CD4-positive, alpha-beta T cell (primary cell): Measurements from ENCODE around the gene HAGH. TPM values are rescaled to one million over a fixed set of nuclear protein-coding genes. Genes with fewer than 3 reads are reported as not detected.
A peak's percentile ranks its signal among the peaks of the same experiment; 100 is the strongest.

Experiments used
- ATAC-seq: fragments of 200-7000 bp; cut with Tn5 transposase; one replicate; pipeline ENCODE4 v1.10.0; 2022; ENCODE audit warnings: mild to moderate bottlenecking; ENCODE audit not compliant: poor library complexity
- CTCF ChIA-PET: fragments of 350-600 bp; sonication (Branson Sonifier 250); formaldehyde crosslinking; loops from one replicate; lab custom pipeline; 2021; ENCODE audit warnings: antibody characterized with exemption, inconsistent platforms; lab: Charles Lee
- POLR2A ChIA-PET: fragments of 350-600 bp; sonication (Branson Sonifier 250); formaldehyde crosslinking; loops from one replicate; lab custom pipeline; 2021; ENCODE audit warnings: antibody characterized with exemption, inconsistent platforms; lab: Charles Lee
- DNase-seq, 14 experiments: peaks; one replicate each; pipeline ENCODE4 v3.0.0-alpha.2; 2013 to 2020; ENCODE audit warnings: mixed read lengths in 2 of 14
- H3K27ac ChIP-seq, 2 donors: one replicate each; pipeline versions ENCODE4 v1.5.1 to v1.7.0; 2013; ENCODE audit warnings: low read length in 2 of 2, low read depth in 1 of 2, mild to moderate bottlenecking in 1 of 2
- H3K27me3 ChIP-seq, 2 experiments: 1 replicate in 1 of 2; 2 replicates in 1 of 2; pipeline versions ENCODE4 v1.6.1 to v1.7.0; 2013; ENCODE audit warnings: low read length in 2 of 2, control low read depth in 1 of 2, mild to moderate bottlenecking in 1 of 2, moderate library complexity in 1 of 2; ENCODE audit not compliant: insufficient read depth in 2 of 2, control insufficient read depth in 1 of 2
- H3K36me3 ChIP-seq: one replicate; pipeline ENCODE4 v1.6.1; 2013; ENCODE audit warnings: low read length, control low read depth; ENCODE audit not compliant: insufficient read depth
- H3K4me1 ChIP-seq: one replicate; pipeline ENCODE4 v1.6.1; 2013; ENCODE audit warnings: low read length, control low read depth; ENCODE audit not compliant: insufficient read depth
- H3K4me3 ChIP-seq: one replicate; pipeline ENCODE4 v1.5.1; 2013; ENCODE audit warnings: mild to moderate bottlenecking, low read length, moderate library complexity
- H3K9me3 ChIP-seq, 2 experiments: 1 replicate in 1 of 2; 2 replicates in 1 of 2; pipeline versions ENCODE4 v1.6.1 to v1.7.0; 2013; ENCODE audit warnings: low read length in 2 of 2, mild to moderate bottlenecking in 2 of 2, control low read depth in 1 of 2, moderate library complexity in 1 of 2; ENCODE audit not compliant: control insufficient read depth in 1 of 2, insufficient read depth in 1 of 2
- H3K27ac Mint-ChIP-seq: one replicate; pipeline ENCODE4 v1.8.0; 2020; ENCODE audit warnings: mixed read lengths
- H3K27me3 Mint-ChIP-seq: one replicate; pipeline ENCODE4 v1.8.0; 2021; ENCODE audit warnings: mixed read lengths
- H3K36me3 Mint-ChIP-seq: one replicate; pipeline ENCODE4 v1.8.0; 2021; ENCODE audit warnings: low read depth, mixed read lengths
- H3K4me1 Mint-ChIP-seq: one replicate; pipeline ENCODE4 v1.8.0; 2021; ENCODE audit warnings: low read depth, mixed read lengths
- H3K4me3 Mint-ChIP-seq: one replicate; pipeline ENCODE4 v1.8.0; 2020; ENCODE audit warnings: mild to moderate bottlenecking, mixed read lengths
- H3K9me3 Mint-ChIP-seq: one replicate; pipeline ENCODE4 v1.8.0; 2020; ENCODE audit warnings: mixed read lengths
- intact Hi-C, 2 experiments: fragments of 100-400 bp; cut with DNase I in 1 of 2; cut with micrococcal nuclease in 1 of 2; formaldehyde crosslinking; loops; one replicate each; pipeline versions ENCODE4 v1.15.1 to v1.9.0; 2023 to 2025; cut with DNase I, micrococcal nuclease
- total RNA-seq, 174 experiments: library from RNA in 2 of 174; stranded (reverse) in 2 of 174; gene quantifications; one replicate each; pipeline ENCODE4 v1.2.3 and lab custom pipeline; 2021 to 2026
- TF ChIP-seq, protein P1 (sequence below): fragments of 200-600 bp; IDR thresholded peaks from one replicate; pipeline ENCODE4 v1.8.0; 2022; ENCODE audit warnings: antibody characterized with exemption, mild to moderate bottlenecking

Gene HAGH
- total RNA-seq, 2 experiments from 2014 or later, result 20.9 to 22.7 TPM

DNA sequence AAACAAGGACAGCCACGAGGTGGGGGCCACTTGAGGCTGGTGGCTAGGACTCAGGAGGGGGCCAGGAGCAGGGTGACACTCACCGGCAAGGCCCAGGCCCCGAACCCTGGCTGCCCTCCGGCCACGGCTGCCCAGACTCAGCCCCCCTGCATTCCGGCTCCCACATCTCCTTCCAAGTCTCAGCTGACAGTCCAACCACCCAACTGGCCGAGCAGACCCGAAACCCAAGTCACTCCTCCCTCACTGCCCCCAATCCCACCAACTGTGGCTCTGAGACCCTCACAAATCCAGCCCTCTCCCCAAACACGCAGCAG is 9.4 kb downstream of the HAGH start:
- Mint-ChIP-seq H3K4me1 (peaks cover 6% of the 10 kb centered on the region), H3K9me3 (no peaks in the 10 kb centered on the region), H3K27ac (no peak overlapping the region), H3K4me3 (no peak overlapping the region), H3K36me3 (peaks cover 38% of the 10 kb centered on the region), H3K27me3 (no peaks in the 10 kb centered on the region)
- intact Hi-C loops, result no loop called here
- TF ChIP-seq, protein P1, sequence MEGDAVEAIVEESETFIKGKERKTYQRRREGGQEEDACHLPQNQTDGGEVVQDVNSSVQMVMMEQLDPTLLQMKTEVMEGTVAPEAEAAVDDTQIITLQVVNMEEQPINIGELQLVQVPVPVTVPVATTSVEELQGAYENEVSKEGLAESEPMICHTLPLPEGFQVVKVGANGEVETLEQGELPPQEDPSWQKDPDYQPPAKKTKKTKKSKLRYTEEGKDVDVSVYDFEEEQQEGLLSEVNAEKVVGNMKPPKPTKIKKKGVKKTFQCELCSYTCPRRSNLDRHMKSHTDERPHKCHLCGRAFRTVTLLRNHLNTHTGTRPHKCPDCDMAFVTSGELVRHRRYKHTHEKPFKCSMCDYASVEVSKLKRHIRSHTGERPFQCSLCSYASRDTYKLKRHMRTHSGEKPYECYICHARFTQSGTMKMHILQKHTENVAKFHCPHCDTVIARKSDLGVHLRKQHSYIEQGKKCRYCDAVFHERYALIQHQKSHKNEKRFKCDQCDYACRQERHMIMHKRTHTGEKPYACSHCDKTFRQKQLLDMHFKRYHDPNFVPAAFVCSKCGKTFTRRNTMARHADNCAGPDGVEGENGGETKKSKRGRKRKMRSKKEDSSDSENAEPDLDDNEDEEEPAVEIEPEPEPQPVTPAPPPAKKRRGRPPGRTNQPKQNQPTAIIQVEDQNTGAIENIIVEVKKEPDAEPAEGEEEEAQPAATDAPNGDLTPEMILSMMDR, result no peak
- no peak overlapping the region for H3K27ac ChIP-seq
- CTCF ChIA-PET, result no interaction called here
- no peak overlapping the region for H3K4me3 ChIP-seq
- no peaks in the 10 kb centered on the region for H3K9me3 ChIP-seq
- H3K4me1 ChIP-seq, result peaks cover 8% of the 10 kb centered on the region
- DNase-seq (peak in 1 of 14 experiments; percentile 22), ATAC-seq (no peak)
- peaks cover 68% of the 10 kb centered on the region for H3K36me3 ChIP-seq
- H3K27me3 ChIP-seq, result no peaks in the 10 kb centered on the region
- POLR2A ChIA-PET, result no interaction called here

- H3K27ac Mint-ChIP-seq, result no peak overlapping the region
- no peak overlapping the region for H3K27ac ChIP-seq
- intact Hi-C loops, result no loop called here
- H3K4me3 ChIP-seq, result no peak overlapping the region
- no peaks in the 10 kb centered on the region for H3K27me3 ChIP-seq
- ATAC-seq (no peak), DNase-seq (no peak)
- H3K4me1 ChIP-seq, result peaks cover 3% of the 10 kb centered on the region
- no peak overlapping the region for H3K4me3 Mint-ChIP-seq
- H3K9me3 Mint-ChIP-seq, result no peaks in the 10 kb centered on the region
- ChIA-PET CTCF (no interaction called here), POLR2A (no interaction called here)
- peaks cover 64% of the 10 kb centered on the region for H3K36me3 ChIP-seq
- no peaks in the 10 kb centered on the region for H3K9me3 ChIP-seq
- no peaks in the 10 kb centered on the region for H3K27me3 Mint-ChIP-seq
- TF ChIP-seq, protein P1, result no peak
- peaks cover 38% of the 10 kb centered on the region for H3K36me3 Mint-ChIP-seq
- H3K4me1 Mint-ChIP-seq, result peaks cover 6% of the 10 kb centered on the region
Measured at GRCh38 chr16:1816396-1817275, 10.0 kb downstream of the HAGH start.

DNA sequence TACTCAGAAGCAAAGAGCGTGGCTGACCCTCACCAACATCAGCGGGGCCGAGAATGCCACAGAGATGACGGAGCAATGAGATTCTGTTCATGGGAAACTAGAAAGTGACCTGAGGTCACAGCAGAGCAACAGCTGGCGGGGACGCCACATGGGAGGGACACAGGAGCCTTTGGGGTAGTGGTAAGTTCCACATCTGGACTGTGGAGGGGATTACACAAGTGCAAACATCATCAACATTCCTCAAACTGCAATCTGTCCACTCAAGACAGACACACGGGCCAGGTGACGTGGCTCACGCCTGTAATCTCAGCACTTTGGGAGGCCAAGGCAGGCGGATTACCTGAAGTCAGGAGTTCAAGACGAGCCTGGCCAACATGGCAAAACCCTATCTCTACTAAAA is 11.2 kb downstream of the HAGH start:
- Mint-ChIP-seq H3K4me1 (peaks cover 6% of the 10 kb centered on the region), H3K4me3 (no peak overlapping the region), H3K36me3 (peaks cover 38% of the 10 kb centered on the region), H3K27ac (no peak overlapping the region), H3K9me3 (no peaks in the 10 kb centered on the region), H3K27me3 (no peaks in the 10 kb centered on the region)
- ChIA-PET CTCF (no interaction called here), POLR2A (no interaction called here)
- Histone ChIP-seq H3K9me3 (no peaks in the 10 kb centered on the region), H3K4me1 (peaks cover 3% of the 10 kb centered on the region), H3K27me3 (no peaks in the 10 kb centered on the region), H3K36me3 (peaks cover 58% of the 10 kb centered on the region), H3K4me3 (no peak overlapping the region), H3K27ac (no peak overlapping the region)
- TF ChIP-seq, protein P1, result no peak
- DNase-seq (no peak), ATAC-seq (no peak)
- intact Hi-C loops, result no loop called here
